Effector memory CD4-positive, alpha-beta T cell (primary cell): ENCODE data around the gene CDS2.

ENCODE experiments used
- DNase-seq, 3 donors: peaks; one replicate each; pipeline ENCODE4 v3.0.0-alpha.2; 2020
- H3K27ac ChIP-seq: 2 replicates; pipeline ENCODE4 v1.7.0; 2013; ENCODE audit warnings: mild to moderate bottlenecking, low read length, moderate library complexity; ENCODE audit not compliant: insufficient read depth, poor library complexity, severe bottlenecking
- H3K27me3 ChIP-seq: replicated peaks from 2 replicates; pipeline ENCODE4 v1.7.0; 2013; ENCODE audit warnings: mild to moderate bottlenecking, low read length; ENCODE audit not compliant: insufficient read depth, control insufficient read depth, poor library complexity, severe bottlenecking
- H3K36me3 ChIP-seq: 2 replicates; pipeline ENCODE4 v1.7.0; 2013; ENCODE audit warnings: mild to moderate bottlenecking, low read length, moderate library complexity; ENCODE audit not compliant: control insufficient read depth, insufficient read depth
- H3K4me1 ChIP-seq: 2 replicates; pipeline ENCODE4 v1.7.0; 2013; ENCODE audit warnings: low read length, mild to moderate bottlenecking; ENCODE audit not compliant: control insufficient read depth, insufficient read depth, poor library complexity, severe bottlenecking
- H3K4me3 ChIP-seq: 2 replicates; pipeline ENCODE4 v1.7.0; 2013; ENCODE audit warnings: low read length, low read depth, mild to moderate bottlenecking; ENCODE audit not compliant: insufficient read depth, poor library complexity, severe bottlenecking
- H3K9me3 ChIP-seq: 2 replicates; pipeline ENCODE4 v1.7.0; 2013; ENCODE audit warnings: mild to moderate bottlenecking, low read length, moderate library complexity; ENCODE audit not compliant: control insufficient read depth

Gene CDS2

GRCh38 chr20:5149892-5150225 is 23.1 kb downstream of the CDS2 start:
- H3K27me3 ChIP-seq, result no peaks in the 10 kb centered on the region
- no peak for DNase-seq
- H3K4me1 ChIP-seq, result no peaks in the 10 kb centered on the region
- peaks cover 8% of the 10 kb centered on the region for H3K36me3 ChIP-seq
- no peak overlapping the region for H3K4me3 ChIP-seq
- no peak overlapping the region for H3K27ac ChIP-seq
- no peaks in the 10 kb centered on the region for H3K9me3 ChIP-seq

- DNase-seq, result no peak
- no peak overlapping the region for H3K27ac ChIP-seq
- H3K9me3 ChIP-seq, result no peaks in the 10 kb centered on the region
- H3K36me3 ChIP-seq, result peaks cover 8% of the 10 kb centered on the region
- no peak overlapping the region for H3K4me3 ChIP-seq
- no peaks in the 10 kb centered on the region for H3K4me1 ChIP-seq
- no peaks in the 10 kb centered on the region for H3K27me3 ChIP-seq
Observed at GRCh38 chr20:5150226-5151076, 23.6 kb downstream of the CDS2 start.

GRCh38 chr20:5153152-5153467 is 26.3 kb downstream of the CDS2 start:
- no peaks in the 10 kb centered on the region for H3K27me3 ChIP-seq
- H3K36me3 ChIP-seq, result peaks cover 8% of the 10 kb centered on the region
- no peak overlapping the region for H3K4me3 ChIP-seq
- H3K9me3 ChIP-seq, result no peaks in the 10 kb centered on the region
- H3K4me1 ChIP-seq, result no peaks in the 10 kb centered on the region
- H3K27ac ChIP-seq, result no peak overlapping the region
- no peak for DNase-seq

- H3K27ac ChIP-seq, result no peak overlapping the region
- no peak overlapping the region for H3K4me3 ChIP-seq
- H3K27me3 ChIP-seq, result no peaks in the 10 kb centered on the region
- H3K4me1 ChIP-seq, result no peaks in the 10 kb centered on the region
- no peak for DNase-seq
- H3K36me3 ChIP-seq, result peaks cover 8% of the 10 kb centered on the region
- H3K9me3 ChIP-seq, result no peaks in the 10 kb centered on the region
Observed at GRCh38 chr20:5153612-5154542, 27.1 kb downstream of the CDS2 start.

GRCh38 chr20:5154543-5154925 is 27.7 kb downstream of the CDS2 start:
- Histone ChIP-seq H3K36me3 (peaks cover 8% of the 10 kb centered on the region), H3K4me1 (no peaks in the 10 kb centered on the region), H3K9me3 (no peaks in the 10 kb centered on the region), H3K4me3 (no peak overlapping the region), H3K27me3 (no peaks in the 10 kb centered on the region), H3K27ac (no peak overlapping the region)
- no peak for DNase-seq

- no peaks in the 10 kb centered on the region for H3K9me3 ChIP-seq
- no peak for DNase-seq
- H3K4me3 ChIP-seq, result no peak overlapping the region
- peaks cover 8% of the 10 kb centered on the region for H3K36me3 ChIP-seq
- no peaks in the 10 kb centered on the region for H3K4me1 ChIP-seq
- H3K27me3 ChIP-seq, result no peaks in the 10 kb centered on the region
- no peak overlapping the region for H3K27ac ChIP-seq
Observed at GRCh38 chr20:5155404-5155803, 28.6 kb downstream of the CDS2 start.

- H3K27me3 ChIP-seq, result no peaks in the 10 kb centered on the region
- H3K4me3 ChIP-seq, result no peak overlapping the region
- no peaks in the 10 kb centered on the region for H3K4me1 ChIP-seq
- H3K36me3 ChIP-seq, result peaks cover 8% of the 10 kb centered on the region
- H3K9me3 ChIP-seq, result no peaks in the 10 kb centered on the region
- DNase-seq, result no peak
- no peak overlapping the region for H3K27ac ChIP-seq
Observed at GRCh38 chr20:5156675-5157448, 30.1 kb downstream of the CDS2 start.

- Histone ChIP-seq H3K9me3 (no peaks in the 10 kb centered on the region), H3K4me3 (no peak overlapping the region), H3K27ac (no peak overlapping the region), H3K36me3 (no peaks in the 10 kb centered on the region), H3K4me1 (no peaks in the 10 kb centered on the region), H3K27me3 (no peaks in the 10 kb centered on the region)
- DNase-seq, result no peak
Observed at GRCh38 chr20:5159928-5160327, 33.1 kb downstream of the CDS2 start.

- Histone ChIP-seq H3K27me3 (no peaks in the 10 kb centered on the region), H3K4me3 (no peak overlapping the region), H3K4me1 (no peaks in the 10 kb centered on the region), H3K27ac (no peak overlapping the region), H3K36me3 (no peaks in the 10 kb centered on the region), H3K9me3 (no peaks in the 10 kb centered on the region)
- no peak for DNase-seq
Observed at GRCh38 chr20:5160882-5161281, 34.1 kb downstream of the CDS2 start.
